ENCODE results near the gene PDC. TPM values are rescaled to one million over a fixed set of nuclear protein-coding genes. Genes with fewer than 3 reads are reported as not detected.
"Not testable (repeated sequence)": the region's sequence is repeated elsewhere in the genome, so short reads cannot be mapped to it uniquely, and the experiment has no call there.

The PDC gene
- total RNA-seq, 1 donor from 2014 or later = not detected

DNA sequence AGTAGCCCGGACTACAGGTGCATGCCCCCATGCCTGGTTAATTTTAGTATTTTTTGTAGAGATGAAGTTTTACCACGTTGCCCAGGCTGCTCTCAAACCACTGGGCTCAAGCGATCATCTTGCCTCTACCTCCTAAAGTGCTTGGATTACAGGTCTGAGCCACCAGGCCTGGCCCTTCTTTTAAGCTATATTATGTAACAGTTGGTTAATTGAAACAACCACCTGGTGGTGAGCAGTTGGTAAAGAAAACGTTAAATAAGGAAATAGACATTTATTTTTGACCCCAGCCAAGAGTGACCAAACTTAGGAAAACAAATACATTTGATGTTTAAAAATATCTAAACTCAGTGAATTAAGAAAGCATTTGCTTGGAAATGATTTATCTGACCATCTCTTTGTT, 12.1 kb upstream of the PDC start:
- H3K27me3 Mint-ChIP-seq (ENCODE audit: unreplicated experiment) = peaks cover 2% of the 10 kb centered on the region
- no peaks in the 10 kb centered on the region for H3K9me3 Mint-ChIP-seq (ENCODE audit: unreplicated experiment)
- TF ChIP-seq CTCF (IDR thresholded peaks at IDR 0.05; ENCODE audit: unreplicated experiment) = peak; percentile 37
- H3K36me3 Mint-ChIP-seq (ENCODE audit: low read depth, unreplicated experiment) = no peaks in the 10 kb centered on the region
- H3K27ac Mint-ChIP-seq (ENCODE audit: unreplicated experiment) = no peak overlapping the region
- H3K4me1 Mint-ChIP-seq (ENCODE audit: unreplicated experiment) = no peaks in the 10 kb centered on the region
- H3K4me3 Mint-ChIP-seq (ENCODE audit: unreplicated experiment) = no peak overlapping the region
- DNase-seq (ENCODE audit: low spot score) = no peak

DNA sequence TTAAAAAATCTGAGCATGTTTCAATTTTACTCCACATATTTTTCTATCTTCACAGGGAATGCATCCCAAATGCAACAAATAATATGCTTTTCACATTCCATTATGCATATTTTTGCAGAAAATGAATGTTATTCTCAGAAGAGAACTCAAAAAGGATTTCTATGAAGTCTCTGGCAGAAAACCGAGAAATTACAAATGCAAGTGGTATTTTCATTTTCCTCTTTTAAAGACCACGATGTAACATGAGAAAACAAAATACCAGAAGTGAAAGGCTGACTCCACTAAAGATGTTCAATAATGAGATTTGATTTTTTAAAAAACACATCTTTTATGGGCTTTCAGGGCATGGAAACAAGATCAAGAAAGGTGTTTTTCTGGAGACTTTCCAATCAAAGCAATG, 5.0 kb upstream of the PDC start:
- Mint-ChIP-seq H3K27me3 (ENCODE audit: unreplicated experiment) (no peaks in the 10 kb centered on the region), H3K4me1 (ENCODE audit: unreplicated experiment) (no peaks in the 10 kb centered on the region), H3K27ac (ENCODE audit: unreplicated experiment) (no peak overlapping the region), H3K36me3 (ENCODE audit: low read depth, unreplicated experiment) (no peaks in the 10 kb centered on the region), H3K4me3 (ENCODE audit: unreplicated experiment) (no peak overlapping the region), H3K9me3 (ENCODE audit: unreplicated experiment) (no peaks in the 10 kb centered on the region)
- DNase-seq (ENCODE audit: low spot score) = no peak
- no peak for TF ChIP-seq CTCF (IDR thresholded peaks at IDR 0.05; ENCODE audit: unreplicated experiment)

GRCh38 chr1:186465491-186465890, 4.6 kb upstream of the PDC start:
- not testable (repeated sequence) for H3K27me3 Mint-ChIP-seq (ENCODE audit: unreplicated experiment); H3K4me3 Mint-ChIP-seq (ENCODE audit: unreplicated experiment); H3K4me1 Mint-ChIP-seq (ENCODE audit: unreplicated experiment); H3K36me3 Mint-ChIP-seq (ENCODE audit: low read depth, unreplicated experiment); H3K9me3 Mint-ChIP-seq (ENCODE audit: unreplicated experiment); DNase-seq (ENCODE audit: low spot score); H3K27ac Mint-ChIP-seq (ENCODE audit: unreplicated experiment)

DNA sequence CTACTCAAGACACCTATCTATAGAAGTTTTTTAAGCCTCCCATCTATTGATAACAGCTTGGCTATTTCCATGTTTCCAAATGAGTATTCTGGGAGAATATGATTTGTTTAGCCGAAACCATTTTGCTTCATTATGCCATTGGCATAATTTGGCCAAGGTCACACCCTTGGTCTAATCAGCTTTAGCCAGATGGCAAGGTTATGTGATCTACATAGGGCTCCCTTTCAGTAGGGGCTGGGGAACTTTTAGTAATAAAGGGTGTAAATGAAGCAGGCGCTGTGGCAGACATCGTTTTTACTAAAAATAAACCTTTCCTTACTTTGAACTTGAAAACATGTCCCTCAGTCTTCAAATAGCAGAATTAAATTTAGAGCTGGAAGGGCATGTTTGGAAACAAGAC, 3.0 kb upstream of the PDC start:
- no peaks in the 10 kb centered on the region for H3K36me3 Mint-ChIP-seq (ENCODE audit: low read depth, unreplicated experiment)
- DNase-seq (ENCODE audit: low spot score) = no peak
- H3K4me3 Mint-ChIP-seq (ENCODE audit: unreplicated experiment) = no peak overlapping the region
- H3K4me1 Mint-ChIP-seq (ENCODE audit: unreplicated experiment) = no peaks in the 10 kb centered on the region
- TF ChIP-seq CTCF (IDR thresholded peaks at IDR 0.05; ENCODE audit: unreplicated experiment) = no peak
- H3K27me3 Mint-ChIP-seq (ENCODE audit: unreplicated experiment) = no peaks in the 10 kb centered on the region
- H3K9me3 Mint-ChIP-seq (ENCODE audit: unreplicated experiment) = no peaks in the 10 kb centered on the region
- H3K27ac Mint-ChIP-seq (ENCODE audit: unreplicated experiment) = no peak overlapping the region

GRCh38 chr1:186463511-186463910, 2.6 kb upstream of the PDC start:
- Mint-ChIP-seq H3K27ac (ENCODE audit: unreplicated experiment) (no peak overlapping the region), H3K27me3 (ENCODE audit: unreplicated experiment) (no peaks in the 10 kb centered on the region), H3K4me3 (ENCODE audit: unreplicated experiment) (no peak overlapping the region), H3K4me1 (ENCODE audit: unreplicated experiment) (no peaks in the 10 kb centered on the region), H3K36me3 (ENCODE audit: low read depth, unreplicated experiment) (no peaks in the 10 kb centered on the region), H3K9me3 (ENCODE audit: unreplicated experiment) (no peaks in the 10 kb centered on the region)
- TF ChIP-seq CTCF (IDR thresholded peaks at IDR 0.05; ENCODE audit: unreplicated experiment) = no peak
- no peak for DNase-seq (ENCODE audit: low spot score)

- not testable (repeated sequence) for H3K4me3 Mint-ChIP-seq (ENCODE audit: unreplicated experiment); H3K4me1 Mint-ChIP-seq (ENCODE audit: unreplicated experiment); H3K27me3 Mint-ChIP-seq (ENCODE audit: unreplicated experiment); DNase-seq (ENCODE audit: low spot score); H3K27ac Mint-ChIP-seq (ENCODE audit: unreplicated experiment); H3K9me3 Mint-ChIP-seq (ENCODE audit: unreplicated experiment); H3K36me3 Mint-ChIP-seq (ENCODE audit: low read depth, unreplicated experiment)
Measured at GRCh38 chr1:186459161-186459560, 1.8 kb downstream of the PDC start.

Measured in endothelial cell (in vitro differentiated cells).